Smooth muscle cell (in vitro differentiated cells): ENCODE data around the gene IFT88. TPM values are rescaled to one million over a fixed set of nuclear protein-coding genes. Genes with fewer than 3 reads are reported as not detected.
A peak's percentile ranks its signal among the peaks of the same experiment; 100 is the strongest.

Experiments
- DNase-seq: peaks from one replicate; lab custom pipeline; 2025; ENCODE audit not compliant: unreplicated experiment; lab: John Stamatoyannopoulos, UW
- H2AFZ ChIP-seq: fragments of 200-600 bp; sonication (generic); 2 replicates; pipeline ENCODE4 v1.6.0; 2016; ENCODE audit warnings: antibody characterized with exemption, low read depth, mild to moderate bottlenecking
- H3F3A ChIP-seq: fragments of 200-600 bp; sonication (generic); 2 replicates; pipeline ENCODE4 v1.6.0; 2017; ENCODE audit warnings: antibody characterized with exemption, low read depth
- H3K27ac ChIP-seq: fragments of 200-600 bp; sonication (generic); 2 replicates; pipeline ENCODE4 v1.5.1; 2016; ENCODE audit warnings: low read depth, mild to moderate bottlenecking
- H3K27me3 ChIP-seq: fragments of 200-600 bp; sonication (generic); 2 replicates; pipeline ENCODE4 v1.6.1; 2016; ENCODE audit warnings: low read depth, mild to moderate bottlenecking
- H3K36me3 ChIP-seq: fragments of 200-600 bp; sonication (generic); 2 replicates; pipeline ENCODE4 v1.5.1; 2016; ENCODE audit warnings: low read depth
- H3K4me1 ChIP-seq: fragments of 200-600 bp; sonication (generic); 2 replicates; pipeline ENCODE4 v1.5.1; 2016; ENCODE audit warnings: low read depth
- H3K4me2 ChIP-seq: fragments of 200-600 bp; sonication (generic); 2 replicates; pipeline ENCODE4 v1.6.0; 2016; ENCODE audit warnings: mild to moderate bottlenecking
- H3K4me3 ChIP-seq: fragments of 200-600 bp; sonication (generic); 2 replicates; pipeline ENCODE4 v1.5.1; 2016; ENCODE audit warnings: mild to moderate bottlenecking
- H3K79me2 ChIP-seq: fragments of 200-600 bp; sonication (generic); 2 replicates; pipeline ENCODE4 v1.6.0; 2016; ENCODE audit warnings: low read depth, mild to moderate bottlenecking
- H3K9ac ChIP-seq: fragments of 200-600 bp; sonication (generic); 2 replicates; pipeline ENCODE4 v1.6.0; 2016; ENCODE audit warnings: low read depth
- H3K9me3 ChIP-seq: fragments of 200-600 bp; sonication (generic); replicated peaks from 2 replicates; pipeline ENCODE4 v1.5.1; 2016; ENCODE audit warnings: low read depth
- H4K20me1 ChIP-seq: fragments of 200-600 bp; sonication (generic); 2 replicates; pipeline ENCODE4 v1.6.0; 2016; ENCODE audit warnings: low read depth
- WGBS: methylation state at CpG from one replicate; pipeline ENCODE4 v1.1.7; 2016; ENCODE audit warnings: low lambda C conversion rate; 5-methylcytosine and 5-hydroxymethylcytosine counted together
- polyA plus RNA-seq: library from polyadenylated mRNA; unstranded; fragments of >200 nt; fragmentation: Nextera tagmentation; extraction: Ambion mirVana; gene quantifications from 2 replicates; pipeline ENCODE4 v1.2.1, GENCODE V29; 2016
- total RNA-seq: library from RNA; depleted of rRNA; stranded (reverse); fragments of >200 nt; gene quantifications from 2 replicates; pipeline ENCODE4 v1.2.3, GENCODE V29; 2014
- TF ChIP-seq, protein P1 (sequence below): fragments of 200-600 bp; sonication (generic); IDR thresholded peaks from 2 replicates; pipeline ENCODE4 v1.5.1; 2017; ENCODE audit warnings: borderline replicate concordance, mild to moderate bottlenecking, antibody characterized with exemption; ENCODE audit not compliant: insufficient read depth, poor library complexity, severe bottlenecking

IFT88 gene
- total and polyA plus RNA-seq, 2 experiments from 2014 or later = 9.0 to 13.4 TPM

DNA sequence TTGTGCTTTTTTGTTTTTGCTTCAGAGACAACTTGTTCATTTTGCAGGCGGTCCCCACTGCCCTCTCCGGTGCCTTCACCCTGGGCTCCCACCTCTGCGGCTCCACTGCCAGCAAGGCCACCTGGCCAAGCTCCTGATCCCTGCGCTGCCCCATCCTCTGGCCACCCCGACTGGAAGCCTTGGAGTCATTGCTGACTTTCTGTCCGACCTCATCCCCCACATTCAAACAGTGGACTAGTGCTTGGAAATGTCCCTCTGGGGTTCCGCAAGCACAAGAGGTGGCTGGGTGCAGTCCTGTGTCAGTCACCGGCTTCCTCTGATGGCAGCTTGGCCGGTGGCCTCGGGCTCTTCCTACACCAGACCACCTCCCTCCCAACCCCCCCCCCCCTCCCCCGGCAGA, 153.5 kb downstream of the IFT88 start:
- WGBS = 95% methylated on average over 10 of the region's 11 CpGs
- no peak for DNase-seq
- TF ChIP-seq, protein P1, sequence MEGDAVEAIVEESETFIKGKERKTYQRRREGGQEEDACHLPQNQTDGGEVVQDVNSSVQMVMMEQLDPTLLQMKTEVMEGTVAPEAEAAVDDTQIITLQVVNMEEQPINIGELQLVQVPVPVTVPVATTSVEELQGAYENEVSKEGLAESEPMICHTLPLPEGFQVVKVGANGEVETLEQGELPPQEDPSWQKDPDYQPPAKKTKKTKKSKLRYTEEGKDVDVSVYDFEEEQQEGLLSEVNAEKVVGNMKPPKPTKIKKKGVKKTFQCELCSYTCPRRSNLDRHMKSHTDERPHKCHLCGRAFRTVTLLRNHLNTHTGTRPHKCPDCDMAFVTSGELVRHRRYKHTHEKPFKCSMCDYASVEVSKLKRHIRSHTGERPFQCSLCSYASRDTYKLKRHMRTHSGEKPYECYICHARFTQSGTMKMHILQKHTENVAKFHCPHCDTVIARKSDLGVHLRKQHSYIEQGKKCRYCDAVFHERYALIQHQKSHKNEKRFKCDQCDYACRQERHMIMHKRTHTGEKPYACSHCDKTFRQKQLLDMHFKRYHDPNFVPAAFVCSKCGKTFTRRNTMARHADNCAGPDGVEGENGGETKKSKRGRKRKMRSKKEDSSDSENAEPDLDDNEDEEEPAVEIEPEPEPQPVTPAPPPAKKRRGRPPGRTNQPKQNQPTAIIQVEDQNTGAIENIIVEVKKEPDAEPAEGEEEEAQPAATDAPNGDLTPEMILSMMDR = no peak
- Histone ChIP-seq H3K27me3 (peaks cover 24% of the 10 kb centered on the region), H3K4me2 (no peak overlapping the region), H4K20me1 (no peaks in the 10 kb centered on the region), H3K4me3 (no peak overlapping the region), H3K9me3 (no peaks in the 10 kb centered on the region), H3K9ac (no peak overlapping the region), H3F3A (no peaks in the 10 kb centered on the region), H2AFZ (no peak overlapping the region), H3K79me2 (no peaks in the 10 kb centered on the region), H3K4me1 (peaks cover 7% of the 10 kb centered on the region), H3K36me3 (no peaks in the 10 kb centered on the region), H3K27ac (no peak overlapping the region)

DNA sequence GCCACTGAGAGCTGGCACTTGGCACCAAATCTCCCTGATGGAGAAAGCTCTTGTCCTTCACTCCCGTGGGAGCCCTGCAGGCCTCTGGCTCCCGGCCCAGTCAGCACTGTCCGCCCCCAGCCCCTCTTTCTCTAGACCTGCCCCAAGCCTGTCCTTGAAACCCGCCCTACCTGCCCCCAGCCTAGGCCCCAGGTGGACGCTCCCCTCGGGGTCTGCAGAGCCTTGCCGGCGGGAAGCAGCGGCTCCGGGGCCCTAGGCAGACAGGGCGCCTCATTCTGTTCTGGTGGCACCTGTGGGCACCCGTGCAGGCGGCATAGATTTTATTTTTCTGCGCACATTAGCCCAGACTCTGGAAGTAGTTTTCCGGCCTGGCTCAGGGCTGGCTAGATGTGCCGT, 154.1 kb downstream of the IFT88 start:
- Histone ChIP-seq H3K36me3 (no peaks in the 10 kb centered on the region), H3K27ac (no peak overlapping the region), H3F3A (no peaks in the 10 kb centered on the region), H3K4me1 (peaks cover 7% of the 10 kb centered on the region), H3K9ac (no peak overlapping the region), H3K9me3 (no peaks in the 10 kb centered on the region), H3K4me2 (peak overlapping the region; percentile 90), H4K20me1 (no peaks in the 10 kb centered on the region), H3K27me3 (peaks cover 24% of the 10 kb centered on the region), H2AFZ (no peak overlapping the region), H3K4me3 (peak overlapping the region; percentile 45), H3K79me2 (no peaks in the 10 kb centered on the region)
- no peak for DNase-seq
- WGBS = 83% methylated on average over 16 of the region's 16 CpGs
- TF ChIP-seq, protein P1 = no peak

DNA sequence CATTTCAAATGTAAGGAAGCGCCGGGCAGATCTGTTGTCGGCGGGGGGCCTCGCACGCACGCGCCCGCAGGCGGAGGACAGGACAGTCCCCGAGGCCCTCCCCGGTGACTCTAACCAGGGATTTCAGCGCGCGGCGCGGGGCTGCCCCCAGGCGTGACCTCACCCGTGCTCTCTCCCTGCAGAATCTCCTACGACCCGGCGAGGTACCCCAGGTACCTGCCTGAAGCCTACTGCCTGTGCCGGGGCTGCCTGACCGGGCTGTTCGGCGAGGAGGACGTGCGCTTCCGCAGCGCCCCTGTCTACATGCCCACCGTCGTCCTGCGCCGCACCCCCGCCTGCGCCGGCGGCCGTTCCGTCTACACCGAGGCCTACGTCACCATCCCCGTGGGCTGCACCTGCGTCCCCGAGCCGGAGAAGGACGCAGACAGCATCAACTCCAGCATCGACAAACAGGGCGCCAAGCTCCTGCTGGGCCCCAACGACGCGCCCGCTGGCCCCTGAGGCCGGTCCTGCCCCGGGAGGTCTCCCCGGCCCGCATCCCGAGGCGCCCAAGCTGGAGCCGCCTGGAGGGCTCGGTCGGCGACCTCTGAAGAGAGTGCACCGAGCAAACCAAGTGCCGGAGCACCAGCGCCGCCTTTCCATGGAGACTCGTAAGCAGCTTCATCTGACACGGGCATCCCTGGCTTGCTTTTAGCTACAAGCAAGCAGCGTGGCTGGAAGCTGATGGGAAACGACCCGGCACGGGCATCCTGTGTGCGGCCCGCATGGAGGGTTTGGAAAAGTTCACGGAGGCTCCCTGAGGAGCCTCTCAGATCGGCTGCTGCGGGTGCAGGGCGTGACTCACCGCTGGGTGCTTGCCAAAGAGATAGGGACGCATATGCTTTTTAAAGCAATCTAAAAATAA, 154.7 kb downstream of the IFT88 start:
- no peaks in the 10 kb centered on the region for H3K36me3 ChIP-seq
- peaks cover 7% of the 10 kb centered on the region for H3K4me1 ChIP-seq
- no peaks in the 10 kb centered on the region for H3K9me3 ChIP-seq
- TF ChIP-seq, protein P1 = no peak
- H3K27ac ChIP-seq = no peak overlapping the region
- DNase-seq = no peak
- H3F3A ChIP-seq = no peaks in the 10 kb centered on the region
- no peaks in the 10 kb centered on the region for H3K79me2 ChIP-seq
- H3K27me3 ChIP-seq = peaks cover 24% of the 10 kb centered on the region
- no peak overlapping the region for H3K9ac ChIP-seq
- no peak overlapping the region for H2AFZ ChIP-seq
- peak overlapping the region; percentile 90 for H3K4me2 ChIP-seq
- H3K4me3 ChIP-seq = peak overlapping the region; percentile 45
- H4K20me1 ChIP-seq = no peaks in the 10 kb centered on the region
- WGBS = 11% methylated on average over 81 of the region's 81 CpGs

DNA sequence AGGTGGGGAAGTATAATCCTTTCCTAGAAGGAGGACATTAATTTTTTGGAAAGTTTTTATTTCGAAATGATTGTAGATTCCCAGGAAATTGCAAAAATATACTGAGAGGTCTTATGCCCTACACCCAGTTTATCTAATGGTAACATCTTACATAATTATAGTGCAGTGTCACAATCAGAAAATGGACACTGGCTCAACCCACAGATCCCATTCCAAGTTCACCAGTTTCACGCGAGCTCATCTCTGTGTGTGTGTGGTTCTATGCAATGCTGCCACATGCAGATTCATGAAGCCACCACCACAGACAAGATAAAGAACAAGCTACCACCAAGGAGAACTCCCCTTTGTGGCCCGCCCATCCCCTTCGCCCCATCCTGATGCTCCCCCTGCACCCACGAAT, 160.9 kb downstream of the IFT88 start:
- no peak for DNase-seq
- TF ChIP-seq, protein P1 = no peak
- Histone ChIP-seq H4K20me1 (no peaks in the 10 kb centered on the region), H3K27me3 (peaks cover under 1% of the 10 kb centered on the region), H3K9me3 (no peaks in the 10 kb centered on the region), H3K4me3 (no peak overlapping the region), H3K4me2 (no peak overlapping the region), H3K27ac (no peak overlapping the region), H3K4me1 (no peaks in the 10 kb centered on the region), H3K36me3 (no peaks in the 10 kb centered on the region), H3K9ac (no peak overlapping the region), H2AFZ (no peak overlapping the region), H3F3A (no peaks in the 10 kb centered on the region), H3K79me2 (no peaks in the 10 kb centered on the region)
- 73% methylated on average over 6 of the region's 6 CpGs for WGBS
